Stimulated activated CD4-positive, alpha-beta T cell treated with anti-CD3 and anti-CD28 coated beads, Interleukin-15, amount 100 ng/mL, for 24 hours (primary cell): ENCODE results near the gene SH2D3C.
A peak's percentile ranks its signal among the peaks of the same experiment; 100 is the strongest.

Source experiments
- DNase-seq: peaks from one replicate; pipeline ENCODE4 v3.0.0-alpha.2; 2020

The SH2D3C gene

GRCh38 chr9:127778280-127779135, at the start of gene SH2D3C:
Gene SH2D3C (minus strand): TSS chr9:127778666. CDS start chr9:127778627, 39 bp downstream.
- peak; percentile 65 for DNase-seq

- no peak for DNase-seq
Observed at GRCh38 chr9:127826253-127826913, 47.9 kb upstream of the SH2D3C start.

- no peak for DNase-seq
Observed at GRCh38 chr9:127825319-127826051, 47.0 kb upstream of the SH2D3C start.

- no peak for DNase-seq
Observed at GRCh38 chr9:127822108-127822507, 43.6 kb upstream of the SH2D3C start.

GRCh38 chr9:127818574-127818973, 40.1 kb upstream of the SH2D3C start:
- no peak for DNase-seq

GRCh38 chr9:127817881-127818434, 39.5 kb upstream of the SH2D3C start:
- DNase-seq, result no peak

GRCh38 chr9:127816728-127817127, 38.3 kb upstream of the SH2D3C start:
- no peak for DNase-seq

- DNase-seq, result no peak
Observed at GRCh38 chr9:127816362-127816725, 37.9 kb upstream of the SH2D3C start.

- DNase-seq, result no peak
Observed at GRCh38 chr9:127815512-127816361, 37.3 kb upstream of the SH2D3C start.

GRCh38 chr9:127814619-127815511, 36.4 kb upstream of the SH2D3C start:
- no peak for DNase-seq

GRCh38 chr9:127813686-127814226, 35.3 kb upstream of the SH2D3C start:
- DNase-seq, result no peak

- DNase-seq, result no peak
Observed at GRCh38 chr9:127812936-127813675, 34.6 kb upstream of the SH2D3C start.

GRCh38 chr9:127812011-127812410, 33.5 kb upstream of the SH2D3C start:
- no peak for DNase-seq

GRCh38 chr9:127810378-127811187, 32.1 kb upstream of the SH2D3C start:
- DNase-seq, result no peak

GRCh38 chr9:127809540-127810377, 31.3 kb upstream of the SH2D3C start:
- no peak for DNase-seq

GRCh38 chr9:127809002-127809539, 30.6 kb upstream of the SH2D3C start:
- DNase-seq, result no peak

GRCh38 chr9:127808347-127809001, 30.0 kb upstream of the SH2D3C start:
- no peak for DNase-seq
